Activated naive CD4-positive, alpha-beta T cell (primary cell): ENCODE measurements around the gene POLR1D.

Source experiments
- DNase-seq, 4 experiments: peaks; one replicate each; lab custom pipeline; 2025; lab: John Stamatoyannopoulos, UW

Gene POLR1D

GRCh38 chr13:27638521-27638920 lies 16.8 kb downstream of the POLR1D start:
- DNase-seq: no peak

- DNase-seq: no peak
Observed at GRCh38 chr13:27639186-27639585, 17.5 kb downstream of the POLR1D start.

GRCh38 chr13:27641711-27642502 lies 20.2 kb downstream of the POLR1D start:
- no peak for DNase-seq

GRCh38 chr13:27643334-27644132 lies 21.8 kb downstream of the POLR1D start:
- DNase-seq: no peak

- no peak for DNase-seq
Observed at GRCh38 chr13:27644302-27644701, 22.6 kb downstream of the POLR1D start.

- no peak for DNase-seq
Observed at GRCh38 chr13:27650312-27650711, 28.6 kb downstream of the POLR1D start.

- DNase-seq: no peak
Observed at GRCh38 chr13:27654059-27654458, 32.4 kb downstream of the POLR1D start.

GRCh38 chr13:27654816-27655215 lies 33.1 kb downstream of the POLR1D start:
- no peak for DNase-seq

GRCh38 chr13:27657724-27658123 lies 36.0 kb downstream of the POLR1D start:
- no peak for DNase-seq

GRCh38 chr13:27658546-27658945 lies 36.9 kb downstream of the POLR1D start:
- DNase-seq: no peak

- no peak for DNase-seq
Observed at GRCh38 chr13:27659145-27659865, 37.6 kb downstream of the POLR1D start.

GRCh38 chr13:27660511-27660910 lies 38.8 kb downstream of the POLR1D start:
- no peak for DNase-seq

GRCh38 chr13:27661017-27661416 lies 39.3 kb downstream of the POLR1D start:
- no peak for DNase-seq

- no peak for DNase-seq
Observed at GRCh38 chr13:27662738-27663470, 41.2 kb downstream of the POLR1D start.

- DNase-seq: no peak
Observed at GRCh38 chr13:27663947-27664346, 42.3 kb downstream of the POLR1D start.

GRCh38 chr13:27665333-27665732 lies 43.6 kb downstream of the POLR1D start:
- no peak for DNase-seq

GRCh38 chr13:27665761-27666160 lies 44.1 kb downstream of the POLR1D start:
- no peak for DNase-seq

- no peak for DNase-seq
Observed at GRCh38 chr13:27666951-27667350, 45.3 kb downstream of the POLR1D start.

- DNase-seq: no peak
Observed at GRCh38 chr13:27667946-27668345, 46.3 kb downstream of the POLR1D start.

- no peak for DNase-seq
Observed at GRCh38 chr13:27670861-27671260, 49.2 kb downstream of the POLR1D start.

GRCh38 chr13:27672025-27672424 lies 50.3 kb downstream of the POLR1D start:
- DNase-seq: no peak
